ENCODE measurements around the gene ADGRE3.
"Not testable (repeated sequence)": the region's sequence is repeated elsewhere in the genome, so short reads cannot be mapped to it uniquely, and the experiment has no call there.

ADGRE3 gene

GRCh38 chr19:14661372-14661924 is 13.2 kb downstream of the ADGRE3 start:
- no peak overlapping the region for H3K9ac ChIP-seq (ENCODE audit: low read depth, low read length)
- H3K4me1 ChIP-seq (ENCODE audit: control insufficient read depth, insufficient read depth, low read length): no peaks in the 10 kb centered on the region
- H3K9me3 ChIP-seq (ENCODE audit: control insufficient read depth, insufficient read depth, low read length): no peaks in the 10 kb centered on the region
- H3K27me3 ChIP-seq (ENCODE audit: control insufficient read depth, insufficient read depth, low read length): no peaks in the 10 kb centered on the region
- no peaks in the 10 kb centered on the region for H3K36me3 ChIP-seq (ENCODE audit: control insufficient read depth, insufficient read depth, low read length)
- H3K4me3 ChIP-seq (ENCODE audit: low read depth, low read length): no peak overlapping the region

- Histone ChIP-seq H3K27me3 (ENCODE audit: control insufficient read depth, insufficient read depth, low read length) (no peaks in the 10 kb centered on the region), H3K9me3 (ENCODE audit: control insufficient read depth, insufficient read depth, low read length) (no peaks in the 10 kb centered on the region), H3K4me1 (ENCODE audit: control insufficient read depth, insufficient read depth, low read length) (no peaks in the 10 kb centered on the region), H3K4me3 (ENCODE audit: low read depth, low read length) (no peak overlapping the region), H3K36me3 (ENCODE audit: control insufficient read depth, insufficient read depth, low read length) (no peaks in the 10 kb centered on the region), H3K9ac (ENCODE audit: low read depth, low read length) (no peak overlapping the region)
Measured at GRCh38 chr19:14659874-14660489, 14.7 kb downstream of the ADGRE3 start.

GRCh38 chr19:14655726-14656125 is 18.9 kb downstream of the ADGRE3 start:
- no peaks in the 10 kb centered on the region for H3K4me1 ChIP-seq (ENCODE audit: control insufficient read depth, insufficient read depth, low read length)
- H3K27me3 ChIP-seq (ENCODE audit: control insufficient read depth, insufficient read depth, low read length): no peaks in the 10 kb centered on the region
- no peak overlapping the region for H3K9ac ChIP-seq (ENCODE audit: low read depth, low read length)
- H3K4me3 ChIP-seq (ENCODE audit: low read depth, low read length): no peak overlapping the region
- H3K36me3 ChIP-seq (ENCODE audit: control insufficient read depth, insufficient read depth, low read length): no peaks in the 10 kb centered on the region
- H3K9me3 ChIP-seq (ENCODE audit: control insufficient read depth, insufficient read depth, low read length): no peaks in the 10 kb centered on the region

GRCh38 chr19:14654786-14655560 is 19.7 kb downstream of the ADGRE3 start:
- Histone ChIP-seq H3K9ac (ENCODE audit: low read depth, low read length) (no peak overlapping the region), H3K27me3 (ENCODE audit: control insufficient read depth, insufficient read depth, low read length) (peaks cover 5% of the 10 kb centered on the region), H3K4me3 (ENCODE audit: low read depth, low read length) (no peak overlapping the region), H3K36me3 (ENCODE audit: control insufficient read depth, insufficient read depth, low read length) (no peaks in the 10 kb centered on the region), H3K9me3 (ENCODE audit: control insufficient read depth, insufficient read depth, low read length) (no peaks in the 10 kb centered on the region), H3K4me1 (ENCODE audit: control insufficient read depth, insufficient read depth, low read length) (no peaks in the 10 kb centered on the region)

GRCh38 chr19:14650161-14650560 is 24.5 kb downstream of the ADGRE3 start:
- no peaks in the 10 kb centered on the region for H3K36me3 ChIP-seq (ENCODE audit: control insufficient read depth, insufficient read depth, low read length)
- no peaks in the 10 kb centered on the region for H3K9me3 ChIP-seq (ENCODE audit: control insufficient read depth, insufficient read depth, low read length)
- H3K27me3 ChIP-seq (ENCODE audit: control insufficient read depth, insufficient read depth, low read length): peaks cover 6% of the 10 kb centered on the region
- H3K9ac ChIP-seq (ENCODE audit: low read depth, low read length): no peak overlapping the region
- no peak overlapping the region for H3K4me3 ChIP-seq (ENCODE audit: low read depth, low read length)
- no peaks in the 10 kb centered on the region for H3K4me1 ChIP-seq (ENCODE audit: control insufficient read depth, insufficient read depth, low read length)

- Histone ChIP-seq H3K4me3 (ENCODE audit: low read depth, low read length) (no peak overlapping the region), H3K36me3 (ENCODE audit: control insufficient read depth, insufficient read depth, low read length) (no peaks in the 10 kb centered on the region), H3K9ac (ENCODE audit: low read depth, low read length) (no peak overlapping the region), H3K9me3 (ENCODE audit: control insufficient read depth, insufficient read depth, low read length) (no peaks in the 10 kb centered on the region), H3K4me1 (ENCODE audit: control insufficient read depth, insufficient read depth, low read length) (no peaks in the 10 kb centered on the region), H3K27me3 (ENCODE audit: control insufficient read depth, insufficient read depth, low read length) (peaks cover 6% of the 10 kb centered on the region)
Measured at GRCh38 chr19:14649020-14649419, 25.6 kb downstream of the ADGRE3 start.

- Histone ChIP-seq H3K27me3 (ENCODE audit: control insufficient read depth, insufficient read depth, low read length) (peaks cover 6% of the 10 kb centered on the region), H3K36me3 (ENCODE audit: control insufficient read depth, insufficient read depth, low read length) (no peaks in the 10 kb centered on the region), H3K9ac (ENCODE audit: low read depth, low read length) (no peak overlapping the region), H3K9me3 (ENCODE audit: control insufficient read depth, insufficient read depth, low read length) (no peaks in the 10 kb centered on the region), H3K4me3 (ENCODE audit: low read depth, low read length) (no peak overlapping the region), H3K4me1 (ENCODE audit: control insufficient read depth, insufficient read depth, low read length) (no peaks in the 10 kb centered on the region)
Measured at GRCh38 chr19:14648506-14648905, 26.1 kb downstream of the ADGRE3 start.

- Histone ChIP-seq H3K4me3 (ENCODE audit: low read depth, low read length) (no peak overlapping the region), H3K27me3 (ENCODE audit: control insufficient read depth, insufficient read depth, low read length) (no peaks in the 10 kb centered on the region), H3K9ac (ENCODE audit: low read depth, low read length) (no peak overlapping the region), H3K9me3 (ENCODE audit: control insufficient read depth, insufficient read depth, low read length) (no peaks in the 10 kb centered on the region), H3K4me1 (ENCODE audit: control insufficient read depth, insufficient read depth, low read length) (peaks cover 1% of the 10 kb centered on the region), H3K36me3 (ENCODE audit: control insufficient read depth, insufficient read depth, low read length) (no peaks in the 10 kb centered on the region)
Measured at GRCh38 chr19:14639536-14640277, 34.9 kb downstream of the ADGRE3 start.

- Histone ChIP-seq H3K9ac (ENCODE audit: low read depth, low read length) (no peak overlapping the region), H3K4me1 (ENCODE audit: control insufficient read depth, insufficient read depth, low read length) (peaks cover 4% of the 10 kb centered on the region), H3K36me3 (ENCODE audit: control insufficient read depth, insufficient read depth, low read length) (no peaks in the 10 kb centered on the region), H3K4me3 (ENCODE audit: low read depth, low read length) (no peak overlapping the region), H3K27me3 (ENCODE audit: control insufficient read depth, insufficient read depth, low read length) (no peaks in the 10 kb centered on the region), H3K9me3 (ENCODE audit: control insufficient read depth, insufficient read depth, low read length) (peaks cover 3% of the 10 kb centered on the region)
Measured at GRCh38 chr19:14632286-14632685, 42.4 kb downstream of the ADGRE3 start.

- H3K4me1 ChIP-seq (ENCODE audit: control insufficient read depth, insufficient read depth, low read length): peaks cover 2% of the 10 kb centered on the region
- H3K9me3 ChIP-seq (ENCODE audit: control insufficient read depth, insufficient read depth, low read length): peaks cover 3% of the 10 kb centered on the region
- H3K4me3 ChIP-seq (ENCODE audit: low read depth, low read length): no peak overlapping the region
- H3K27me3 ChIP-seq (ENCODE audit: control insufficient read depth, insufficient read depth, low read length): no peaks in the 10 kb centered on the region
- H3K9ac ChIP-seq (ENCODE audit: low read depth, low read length): no peak overlapping the region
- no peaks in the 10 kb centered on the region for H3K36me3 ChIP-seq (ENCODE audit: control insufficient read depth, insufficient read depth, low read length)
Measured at GRCh38 chr19:14629557-14629956, 45.1 kb downstream of the ADGRE3 start.

- not testable (repeated sequence) for H3K4me1 ChIP-seq (ENCODE audit: control insufficient read depth, insufficient read depth, low read length); H3K4me3 ChIP-seq (ENCODE audit: low read depth, low read length); H3K9me3 ChIP-seq (ENCODE audit: control insufficient read depth, insufficient read depth, low read length); H3K36me3 ChIP-seq (ENCODE audit: control insufficient read depth, insufficient read depth, low read length); H3K9ac ChIP-seq (ENCODE audit: low read depth, low read length); H3K27me3 ChIP-seq (ENCODE audit: control insufficient read depth, insufficient read depth, low read length)
Measured at GRCh38 chr19:14624491-14624890, 50.2 kb downstream of the ADGRE3 start.

All from iPS-15b (cell line).